Measurements from ENCODE around the gene ATIC. TPM values are rescaled to one million over a fixed set of nuclear protein-coding genes. Genes with fewer than 3 reads are reported as not detected.

Gene ATIC
- total RNA-seq, 4 donors from 2014 or later, result 29.3 to 45.6 (median 38.9) TPM

GRCh38 chr2:215356334-215356947, 44.6 kb downstream of the ATIC start:
- no peak overlapping the region for H3K4me3 ChIP-seq
- peaks cover 0 to 28% of the 10 kb centered on the region in 2 donors for H3K36me3 ChIP-seq
- H3K4me1 ChIP-seq, result peaks cover 0 to 2% (median 0%) of the 10 kb centered on the region in 3 donors
- no peaks in the 10 kb centered on the region for H3K27me3 ChIP-seq
- TF ChIP-seq POLR2AphosphoS5 (IDR thresholded peaks at IDR 0.05) (peak; percentile 8), CTCF (IDR thresholded peaks at IDR 0.05) (no peak)
- ATAC-seq, result no peak
- WGBS, 2 donors (ENCODE audit: low coverage in 1 of 2), result 86 to 88% methylated on average over 7 of the region's 7 CpGs
- H3K27ac ChIP-seq, result no peak overlapping the region
- no peaks in the 10 kb centered on the region for H3K9me3 ChIP-seq

GRCh38 chr2:215356948-215357461, 45.1 kb downstream of the ATIC start:
- no peaks in the 10 kb centered on the region for H3K27me3 ChIP-seq
- 58 to 71% methylated on average over 7 of the region's 9 CpGs for WGBS, 2 donors (ENCODE audit: low coverage in 1 of 2)
- no peak for ATAC-seq

GRCh38 chr2:215357660-215358059, 45.8 kb downstream of the ATIC start:
- H3K27me3 ChIP-seq, result no peaks in the 10 kb centered on the region
- no peak overlapping the region for H3K27ac ChIP-seq
- TF ChIP-seq POLR2AphosphoS5 (IDR thresholded peaks at IDR 0.05), result no peak
- TF ChIP-seq CTCF (IDR thresholded peaks at IDR 0.05), result no peak
- TF ChIP-seq POLR2A (IDR thresholded peaks at IDR 0.05), result no peak
- no peak for TF ChIP-seq EP300 (IDR thresholded peaks at IDR 0.05)
- H3K9me3 ChIP-seq, result no peaks in the 10 kb centered on the region
- peaks cover 5 to 40% of the 10 kb centered on the region in 2 donors for H3K36me3 ChIP-seq
- peaks cover 0 to 2% (median 0%) of the 10 kb centered on the region in 3 donors for H3K4me1 ChIP-seq
- no peak for ATAC-seq
- WGBS, 2 donors (ENCODE audit: low coverage in 1 of 2), result 64 to 70% methylated on average over 3 of the region's 3 CpGs
- no peak overlapping the region for H3K4me3 ChIP-seq

More at GRCh38 chr2:215356948-215357461, 45.1 kb downstream of the ATIC start:
- Histone ChIP-seq H3K27ac (peak overlapping the region in 1 of 4 donors; percentile 24), H3K36me3 (peaks cover 4 to 33% of the 10 kb centered on the region in 2 donors), H3K9me3 (no peaks in the 10 kb centered on the region), H3K4me1 (peaks cover 0 to 2% (median 0%) of the 10 kb centered on the region in 3 donors), H3K4me3 (no peak overlapping the region)
- no peak for TF ChIP-seq POLR2A (IDR thresholded peaks at IDR 0.05)
- no peak for TF ChIP-seq CTCF (IDR thresholded peaks at IDR 0.05)
- no peak for TF ChIP-seq EP300 (IDR thresholded peaks at IDR 0.05)
- no peak for TF ChIP-seq POLR2AphosphoS5 (IDR thresholded peaks at IDR 0.05)

GRCh38 chr2:215358312-215358845, 46.5 kb downstream of the ATIC start:
- H3K27ac ChIP-seq, result no peak overlapping the region
- H3K4me3 ChIP-seq, result no peak overlapping the region
- WGBS, 2 donors (ENCODE audit: low coverage in 1 of 2), result 82 to 87% methylated on average over 4 of the region's 4 CpGs
- H3K36me3 ChIP-seq, result peaks cover 8 to 47% of the 10 kb centered on the region in 2 donors
- peaks cover 0 to 2% (median 0%) of the 10 kb centered on the region in 3 donors for H3K4me1 ChIP-seq
- no peak for ATAC-seq
- no peaks in the 10 kb centered on the region for H3K27me3 ChIP-seq
- TF ChIP-seq CTCF (IDR thresholded peaks at IDR 0.05) (no peak), EP300 (IDR thresholded peaks at IDR 0.05) (no peak)
- no peaks in the 10 kb centered on the region for H3K9me3 ChIP-seq

Data from gastroesophageal sphincter (tissue), 4 donors.